Measurements from ENCODE around the gene CXADR.
A peak's percentile ranks its signal among the peaks of the same experiment; 100 is the strongest.
"Not testable (repeated sequence)": the region's sequence is repeated elsewhere in the genome, so short reads cannot be mapped to it uniquely, and the experiment has no call there.

Gene CXADR

DNA sequence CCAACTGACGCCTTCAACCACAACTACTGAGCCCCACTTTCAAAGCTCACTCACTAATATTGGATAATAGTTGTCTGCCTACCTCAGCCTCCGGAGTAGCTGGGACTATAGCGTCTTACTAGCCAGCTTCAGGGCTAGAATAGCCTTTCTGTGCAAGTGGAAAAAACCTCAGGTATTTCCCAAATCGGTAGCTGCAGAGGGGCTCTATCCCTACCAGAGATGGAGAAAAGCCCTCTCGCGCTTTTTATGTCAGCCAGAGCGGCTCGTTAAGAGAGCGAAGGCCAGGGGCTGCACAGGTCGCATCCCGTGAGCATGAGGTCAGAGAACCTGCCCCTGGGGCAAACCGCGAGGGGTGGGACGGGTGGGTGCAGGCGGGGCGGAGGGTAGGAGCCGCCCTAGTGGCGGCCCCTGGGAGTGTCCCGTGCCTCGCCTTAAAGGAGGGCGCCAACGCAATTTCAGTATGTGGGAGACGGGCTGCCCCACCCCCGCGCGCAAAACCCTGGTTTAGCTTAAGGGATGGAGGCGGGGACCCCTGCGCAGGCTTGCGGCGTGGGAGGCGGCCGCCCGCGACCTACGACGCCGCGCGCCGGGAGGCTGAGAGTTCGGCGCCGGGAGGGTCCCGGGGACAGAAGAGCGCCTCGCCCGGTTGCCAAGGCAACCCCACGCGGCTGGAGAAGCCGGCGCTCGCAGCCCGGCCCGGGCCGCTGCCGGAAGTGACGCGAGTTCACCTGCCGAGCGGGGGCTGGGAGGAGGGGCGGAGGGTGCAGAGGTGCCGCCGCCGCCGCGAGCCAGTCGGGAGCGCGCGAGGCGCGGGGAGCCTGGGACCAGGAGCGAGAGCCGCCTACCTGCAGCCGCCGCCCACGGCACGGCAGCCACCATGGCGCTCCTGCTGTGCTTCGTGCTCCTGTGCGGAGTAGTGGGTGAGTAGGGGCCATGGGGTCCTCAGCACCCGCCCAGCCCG, at the start of gene CXADR:
CXADR (plus strand) TSS at position 791 of the 961 bp plus-strand sequence; CDS start at position 878, 87 bp downstream.
- DNase-seq (ENCODE audit: low spot score) = peak; percentile 79

- no peak for DNase-seq (ENCODE audit: low spot score)
These were observed 46.7 kb upstream of the CXADR start for GRCh38 chr21:17466166-17466565.

GRCh38 chr21:17467392-17467791, 45.5 kb upstream of the CXADR start:
- no peak for DNase-seq (ENCODE audit: low spot score)

DNA sequence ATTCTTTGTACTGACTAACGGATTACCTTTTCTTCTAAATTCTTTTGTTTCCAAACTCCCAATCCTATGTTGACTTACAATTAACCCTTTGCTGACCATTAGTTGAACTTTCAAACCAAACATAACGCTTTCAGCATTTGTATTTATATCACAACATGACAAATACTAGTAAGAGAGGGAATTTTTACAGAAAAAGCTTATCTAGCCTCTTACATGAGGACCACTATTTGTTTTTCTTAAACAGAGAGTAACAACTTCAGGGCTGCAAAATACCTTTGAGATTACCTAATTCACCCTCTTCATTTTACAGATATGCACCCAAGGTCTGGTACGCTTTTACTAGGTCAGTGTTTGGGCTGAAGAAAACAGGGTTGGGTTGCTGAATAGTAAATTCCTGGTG, 45.0 kb upstream of the CXADR start:
- no peak for DNase-seq (ENCODE audit: low spot score)

DNA sequence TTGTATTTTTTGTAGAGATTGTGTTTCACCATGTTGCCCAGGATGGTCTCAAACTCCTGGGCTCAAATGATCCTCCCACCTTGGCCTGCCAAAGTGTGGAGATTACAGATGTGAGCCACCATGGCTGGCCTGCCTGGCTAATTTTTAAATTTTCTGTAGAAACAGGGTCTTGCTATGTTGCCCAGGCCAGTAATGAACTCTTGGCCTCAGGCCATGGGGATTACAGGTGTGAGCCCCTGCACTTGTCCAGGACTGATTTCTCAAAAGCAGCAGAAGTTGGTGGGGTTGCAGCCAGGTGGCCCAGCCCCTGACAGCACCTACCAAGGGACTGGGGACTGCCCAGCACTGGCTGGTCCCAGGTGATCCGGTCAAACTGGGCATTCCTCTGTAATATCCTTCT, 44.1 kb upstream of the CXADR start:
- DNase-seq (ENCODE audit: low spot score) = no peak

GRCh38 chr21:17469727-17470126, 43.1 kb upstream of the CXADR start:
- no peak for DNase-seq (ENCODE audit: low spot score)

- no peak for DNase-seq (ENCODE audit: low spot score)
These were observed 40.7 kb upstream of the CXADR start for GRCh38 chr21:17472182-17472581.

- DNase-seq (ENCODE audit: low spot score) = no peak
These were observed 40.1 kb upstream of the CXADR start for GRCh38 chr21:17472592-17473271.

DNA sequence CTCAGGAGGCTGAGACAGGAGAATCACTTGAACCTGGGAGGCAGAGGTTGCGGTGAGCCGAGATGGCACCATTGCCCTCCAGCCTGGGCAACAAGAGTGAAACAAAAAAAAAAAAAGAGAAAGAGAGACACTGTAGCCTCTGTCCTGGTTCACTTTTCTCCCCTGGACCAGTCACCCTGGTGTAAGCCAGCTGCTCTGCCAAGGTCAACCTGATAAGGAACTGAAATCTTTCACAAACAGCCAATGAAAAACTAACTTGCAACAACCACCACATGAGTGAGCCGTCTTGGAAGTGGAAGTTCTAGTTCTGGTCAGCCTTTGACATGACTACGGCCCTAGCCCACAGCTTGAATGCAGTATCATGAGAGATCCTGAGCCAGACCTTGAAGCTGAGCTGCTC, 36.8 kb upstream of the CXADR start:
- no peak for DNase-seq (ENCODE audit: low spot score)

DNA sequence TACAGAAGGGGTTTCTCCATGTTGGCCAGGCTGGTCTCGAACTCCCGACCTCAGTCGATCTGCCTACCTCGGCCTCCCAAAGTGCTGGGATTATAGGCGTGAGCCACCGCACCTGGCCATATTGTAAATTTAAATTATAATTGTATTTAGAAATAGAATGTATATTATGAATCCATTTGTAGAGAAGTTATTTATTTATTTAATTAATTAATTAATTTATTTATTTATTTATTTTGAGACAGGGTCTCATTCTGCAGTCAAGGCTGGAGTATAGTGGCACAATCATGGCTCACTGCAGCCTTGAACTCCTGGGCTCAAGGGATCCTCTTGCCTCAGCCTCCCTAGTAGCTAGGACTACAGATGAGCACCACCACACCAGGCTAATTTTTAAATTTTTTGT, 34.7 kb upstream of the CXADR start:
- not testable (repeated sequence) for DNase-seq (ENCODE audit: low spot score)

DNA sequence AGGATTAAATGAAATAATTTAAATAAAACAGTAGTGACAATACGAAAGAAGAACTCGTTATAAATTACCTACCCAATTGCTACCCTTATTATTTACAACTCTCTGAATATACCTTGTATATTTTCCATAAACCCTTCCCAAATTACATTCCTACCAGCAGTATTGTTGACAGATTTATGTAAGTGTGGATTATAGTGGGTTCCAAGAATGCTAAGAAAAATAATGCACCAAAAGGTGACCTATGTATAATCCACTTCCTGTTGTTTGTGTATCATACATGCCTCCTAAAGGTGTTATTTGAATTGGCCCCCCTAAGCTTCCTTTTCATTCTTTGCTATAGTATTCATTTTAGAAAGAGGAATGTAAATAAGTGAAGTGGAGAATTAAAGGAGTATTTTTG, 33.2 kb upstream of the CXADR start:
- no peak for DNase-seq (ENCODE audit: low spot score)

GRCh38 chr21:17482928-17483327, 29.9 kb upstream of the CXADR start:
- DNase-seq (ENCODE audit: low spot score) = no peak

- DNase-seq (ENCODE audit: low spot score) = no peak
These were observed 24.2 kb upstream of the CXADR start for GRCh38 chr21:17488620-17489019.

GRCh38 chr21:17489565-17489964, 23.3 kb upstream of the CXADR start:
- not testable (repeated sequence) for DNase-seq (ENCODE audit: low spot score)

DNA sequence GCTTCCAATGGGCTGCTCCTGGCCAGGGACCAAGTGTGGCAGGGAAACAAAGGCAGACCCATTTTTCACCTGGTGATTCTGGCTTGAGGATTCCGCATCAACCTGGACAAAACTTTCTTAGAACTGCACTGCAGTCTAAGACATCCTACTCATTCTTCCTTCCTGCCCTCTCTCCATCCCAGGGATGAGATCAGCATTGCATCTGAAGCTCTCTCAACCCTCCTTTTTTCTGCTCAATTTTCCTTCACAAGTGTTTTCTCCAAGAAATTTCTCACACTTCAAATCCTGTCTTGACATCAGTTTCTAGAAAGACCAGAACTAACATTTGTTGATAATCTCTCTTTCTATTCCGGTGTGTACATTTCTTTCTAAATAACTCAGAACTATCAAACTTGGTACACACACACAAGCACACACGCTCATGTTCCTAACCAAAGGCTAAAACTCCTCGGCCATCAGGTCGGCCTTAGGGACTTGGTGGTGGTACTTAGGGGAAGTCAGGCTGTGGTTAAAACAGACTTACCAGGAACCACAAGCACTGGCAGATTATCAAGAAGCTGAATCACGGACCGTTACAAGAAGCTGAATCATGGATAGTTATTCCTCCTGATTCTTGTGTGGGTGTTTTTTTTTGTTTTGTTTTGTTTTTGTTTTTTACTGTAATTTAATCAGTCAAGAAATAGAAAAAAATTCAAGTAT, 21.0 kb upstream of the CXADR start:
- DNase-seq (ENCODE audit: low spot score) = no peak

DNA sequence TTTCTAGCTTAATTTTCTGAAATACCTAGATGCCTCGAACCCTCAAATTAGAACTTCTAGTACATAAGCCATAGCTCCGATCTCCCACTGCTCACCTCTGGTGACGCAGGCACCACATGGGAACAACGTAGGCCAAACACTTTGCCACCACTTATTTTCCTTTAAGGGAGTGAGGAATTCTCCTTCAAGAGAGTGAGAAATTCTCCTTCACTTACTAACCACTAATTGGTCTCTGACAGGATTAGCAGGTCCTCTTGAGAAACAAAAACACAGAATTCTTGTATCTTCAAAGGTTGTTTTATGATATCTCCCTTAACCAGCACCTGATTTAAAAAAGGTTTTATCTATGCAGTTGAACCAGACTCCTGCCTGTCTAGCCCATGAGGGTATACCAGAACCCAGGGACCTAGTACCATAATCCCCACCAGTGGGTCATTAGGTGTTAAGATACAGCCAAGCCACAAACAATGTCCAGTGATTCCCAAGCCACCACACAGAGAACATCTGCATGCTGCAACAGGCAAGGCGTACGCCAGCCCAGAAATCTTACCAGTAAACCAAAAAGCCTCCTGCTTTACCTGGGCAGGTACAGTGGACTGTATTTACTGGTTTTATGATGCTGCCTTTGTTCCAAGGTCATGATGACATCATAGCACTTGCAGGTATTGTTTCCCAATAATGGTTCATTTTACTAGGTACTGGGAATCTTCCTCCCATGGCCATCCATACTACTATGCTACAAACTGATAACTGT, 20.3 kb upstream of the CXADR start:
- DNase-seq (ENCODE audit: low spot score) = no peak

DNA sequence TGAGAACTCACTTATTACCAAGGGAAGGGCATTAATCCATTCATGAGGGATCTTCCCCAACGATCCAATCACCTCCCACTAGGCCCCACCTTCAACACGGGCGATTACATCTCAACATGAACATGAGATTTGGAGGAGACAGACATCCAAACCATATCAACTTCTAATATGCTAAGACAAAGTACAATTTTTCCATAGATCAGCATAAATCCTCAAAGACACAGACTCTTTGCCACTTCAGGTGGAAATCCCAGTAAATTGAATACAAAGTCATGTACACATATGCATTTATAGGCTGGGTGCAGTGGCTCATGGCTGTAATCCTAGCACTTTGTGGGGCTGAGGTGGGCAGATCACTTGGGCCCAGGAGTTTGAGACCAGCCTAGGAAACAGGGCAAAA, 18.8 kb upstream of the CXADR start:
- no peak for DNase-seq (ENCODE audit: low spot score)

- no peak for DNase-seq (ENCODE audit: low spot score)
These were observed 17.2 kb upstream of the CXADR start for GRCh38 chr21:17495680-17496079.

GRCh38 chr21:17497316-17497715, 15.5 kb upstream of the CXADR start:
- no peak for DNase-seq (ENCODE audit: low spot score)

GRCh38 chr21:17498586-17498985, 14.3 kb upstream of the CXADR start:
- no peak for DNase-seq (ENCODE audit: low spot score)

- no peak for DNase-seq (ENCODE audit: low spot score)
These were observed 11.5 kb upstream of the CXADR start for GRCh38 chr21:17501107-17502006.
